ENCODE data around the gene CASP12. TPM values are rescaled to one million over a fixed set of nuclear protein-coding genes. Genes with fewer than 3 reads are reported as not detected.

The CASP12 gene
- total and polyA plus RNA-seq, 9 of the 15 experiments (the other 6 are each of a cell fraction or from before 2014, with no cell fraction given), result not detected

DNA sequence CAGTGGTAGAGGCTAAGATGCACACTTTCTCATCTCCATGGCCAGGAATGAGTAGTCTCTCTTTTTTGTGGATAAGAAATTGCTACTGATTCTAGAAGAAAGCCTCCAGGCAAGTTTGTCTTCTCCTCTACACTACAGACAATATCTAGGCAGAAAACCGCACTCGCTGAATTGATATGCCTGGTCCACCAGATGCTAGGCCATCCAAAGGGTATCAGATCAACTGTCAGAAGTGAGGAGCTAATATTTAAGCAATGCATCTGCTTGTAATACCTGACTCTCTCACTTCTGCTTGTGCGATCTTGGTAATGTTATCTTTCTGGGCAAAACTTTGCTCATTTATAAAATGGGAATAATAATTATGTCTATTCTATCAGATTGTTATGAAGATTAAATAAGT, 45.0 kb downstream of the CASP12 start:
- H4K20me1 ChIP-seq (replicated peaks; ENCODE audit: control insufficient read depth, insufficient read depth, low read length), result no peaks in the 10 kb centered on the region
- no peaks in the 10 kb centered on the region for H3K9me3 ChIP-seq (replicated peaks; ENCODE audit: control insufficient read depth, insufficient read depth, low read depth, low read length)
- H3K9ac ChIP-seq (ENCODE audit: insufficient read depth in 1 of 2, low read depth in 2 of 2, low read length in 2 of 2), result no peak overlapping the region
- no peaks in the 10 kb centered on the region for H3K27me3 ChIP-seq (ENCODE audit: control insufficient read depth in 2 of 2, insufficient read depth in 2 of 2, low read length in 2 of 2)
- no peaks in the 10 kb centered on the region for H3K36me3 ChIP-seq (ENCODE audit: control insufficient read depth, insufficient read depth, low read length)
- 4% methylated on average over 3 of the region's 3 CpGs for WGBS (ENCODE audit: insufficient coverage, low coverage, missing lambda C conversion rate)
- H3K4me2 ChIP-seq (ENCODE audit: insufficient read depth, low read length), result no peak overlapping the region
- in situ Hi-C loops (cut with MboI) (no loop called here), intact Hi-C loops (cut with micrococcal nuclease) (no loop called here)
- H3K4me1 ChIP-seq (replicated peaks in 1 of 2; ENCODE audit: control insufficient read depth in 2 of 2, insufficient read depth in 2 of 2, low read length in 2 of 2), result no peaks in the 10 kb centered on the region
- DNase-seq (ENCODE audit: extremely low read depth in 1 of 4, low spot score in 3 of 4) (no peak), ATAC-seq (no peak), FAIRE-seq (no peak)
- H3K27ac ChIP-seq (ENCODE audit: extremely low read depth, low read depth, low read length), result no peak overlapping the region
- H3K79me2 ChIP-seq (ENCODE audit: control insufficient read depth, insufficient read depth, low read length), result no peaks in the 10 kb centered on the region
- no peak overlapping the region for H2AFZ ChIP-seq (ENCODE audit: low read depth, low read length)
- no peaks in the 10 kb centered on the region for H3K9me1 ChIP-seq (ENCODE audit: control insufficient read depth, insufficient read depth, low read length)
- ChIA-PET CTCF (ENCODE audit: low intra/inter-chr PET ratio) (no interaction called here), POLR2A (no interaction called here)
- BruUV-seq (replicated peaks), result no TSS peak
- H3K4me3 ChIP-seq, result no peak overlapping the region
- TF ChIP-seq SIRT6 (IDR thresholded peaks at IDR 0.05; ENCODE audit: low read depth, low read length), result no peak
- TF ChIP-seq, protein P1, sequence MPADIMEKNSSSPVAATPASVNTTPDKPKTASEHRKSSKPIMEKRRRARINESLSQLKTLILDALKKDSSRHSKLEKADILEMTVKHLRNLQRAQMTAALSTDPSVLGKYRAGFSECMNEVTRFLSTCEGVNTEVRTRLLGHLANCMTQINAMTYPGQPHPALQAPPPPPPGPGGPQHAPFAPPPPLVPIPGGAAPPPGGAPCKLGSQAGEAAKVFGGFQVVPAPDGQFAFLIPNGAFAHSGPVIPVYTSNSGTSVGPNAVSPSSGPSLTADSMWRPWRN (IDR thresholded peaks at IDR 0.05; ENCODE audit: low read depth), result no peak
- TF ChIP-seq, protein P2, sequence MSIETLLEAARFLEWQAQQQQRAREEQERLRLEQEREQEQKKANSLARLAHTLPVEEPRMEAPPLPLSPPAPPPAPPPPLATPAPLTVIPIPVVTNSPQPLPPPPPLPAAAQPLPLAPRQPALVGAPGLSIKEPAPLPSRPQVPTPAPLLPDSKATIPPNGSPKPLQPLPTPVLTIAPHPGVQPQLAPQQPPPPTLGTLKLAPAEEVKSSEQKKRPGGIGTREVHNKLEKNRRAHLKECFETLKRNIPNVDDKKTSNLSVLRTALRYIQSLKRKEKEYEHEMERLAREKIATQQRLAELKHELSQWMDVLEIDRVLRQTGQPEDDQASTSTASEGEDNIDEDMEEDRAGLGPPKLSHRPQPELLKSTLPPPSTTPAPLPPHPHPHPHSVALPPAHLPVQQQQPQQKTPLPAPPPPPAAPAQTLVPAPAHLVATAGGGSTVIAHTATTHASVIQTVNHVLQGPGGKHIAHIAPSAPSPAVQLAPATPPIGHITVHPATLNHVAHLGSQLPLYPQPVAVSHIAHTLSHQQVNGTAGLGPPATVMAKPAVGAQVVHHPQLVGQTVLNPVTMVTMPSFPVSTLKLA (conservative IDR thresholded peaks at IDR 0.05), result no peak
- TF ChIP-seq, protein P3, sequence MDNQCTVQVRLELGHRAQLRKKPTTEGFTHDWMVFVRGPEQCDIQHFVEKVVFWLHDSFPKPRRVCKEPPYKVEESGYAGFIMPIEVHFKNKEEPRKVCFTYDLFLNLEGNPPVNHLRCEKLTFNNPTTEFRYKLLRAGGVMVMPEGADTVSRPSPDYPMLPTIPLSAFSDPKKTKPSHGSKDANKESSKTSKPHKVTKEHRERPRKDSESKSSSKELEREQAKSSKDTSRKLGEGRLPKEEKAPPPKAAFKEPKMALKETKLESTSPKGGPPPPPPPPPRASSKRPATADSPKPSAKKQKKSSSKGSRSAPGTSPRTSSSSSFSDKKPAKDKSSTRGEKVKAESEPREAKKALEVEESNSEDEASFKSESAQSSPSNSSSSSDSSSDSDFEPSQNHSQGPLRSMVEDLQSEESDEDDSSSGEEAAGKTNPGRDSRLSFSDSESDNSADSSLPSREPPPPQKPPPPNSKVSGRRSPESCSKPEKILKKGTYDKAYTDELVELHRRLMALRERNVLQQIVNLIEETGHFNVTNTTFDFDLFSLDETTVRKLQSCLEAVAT (IDR thresholded peaks at IDR 0.05), result no peak
- no peak for TF ChIP-seq HNRNPLL (IDR thresholded peaks at IDR 0.05; ENCODE audit: low read depth, low read length, poor library complexity, severe bottlenecking)
- TF ChIP-seq ZNF175 (CRISPR knock-in tag; IDR thresholded peaks at IDR 0.05; ENCODE audit: low read depth), result no peak
- TF ChIP-seq ADNP (tag; IDR thresholded peaks at IDR 0.05), result no peak
- no peak for TF ChIP-seq TARDBP (IDR thresholded peaks at IDR 0.05)
- TF ChIP-seq, protein P4, sequence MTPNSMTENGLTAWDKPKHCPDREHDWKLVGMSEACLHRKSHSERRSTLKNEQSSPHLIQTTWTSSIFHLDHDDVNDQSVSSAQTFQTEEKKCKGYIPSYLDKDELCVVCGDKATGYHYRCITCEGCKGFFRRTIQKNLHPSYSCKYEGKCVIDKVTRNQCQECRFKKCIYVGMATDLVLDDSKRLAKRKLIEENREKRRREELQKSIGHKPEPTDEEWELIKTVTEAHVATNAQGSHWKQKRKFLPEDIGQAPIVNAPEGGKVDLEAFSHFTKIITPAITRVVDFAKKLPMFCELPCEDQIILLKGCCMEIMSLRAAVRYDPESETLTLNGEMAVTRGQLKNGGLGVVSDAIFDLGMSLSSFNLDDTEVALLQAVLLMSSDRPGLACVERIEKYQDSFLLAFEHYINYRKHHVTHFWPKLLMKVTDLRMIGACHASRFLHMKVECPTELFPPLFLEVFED (CRISPR knock-in tag; conservative IDR thresholded peaks at IDR 0.05), result no peak
- no peak for TF ChIP-seq HMGN3 (IDR thresholded peaks at IDR 0.05; ENCODE audit: borderline replicate concordance, extremely low read depth, insufficient read length, low read depth, low read length)
- TF ChIP-seq, protein P5, sequence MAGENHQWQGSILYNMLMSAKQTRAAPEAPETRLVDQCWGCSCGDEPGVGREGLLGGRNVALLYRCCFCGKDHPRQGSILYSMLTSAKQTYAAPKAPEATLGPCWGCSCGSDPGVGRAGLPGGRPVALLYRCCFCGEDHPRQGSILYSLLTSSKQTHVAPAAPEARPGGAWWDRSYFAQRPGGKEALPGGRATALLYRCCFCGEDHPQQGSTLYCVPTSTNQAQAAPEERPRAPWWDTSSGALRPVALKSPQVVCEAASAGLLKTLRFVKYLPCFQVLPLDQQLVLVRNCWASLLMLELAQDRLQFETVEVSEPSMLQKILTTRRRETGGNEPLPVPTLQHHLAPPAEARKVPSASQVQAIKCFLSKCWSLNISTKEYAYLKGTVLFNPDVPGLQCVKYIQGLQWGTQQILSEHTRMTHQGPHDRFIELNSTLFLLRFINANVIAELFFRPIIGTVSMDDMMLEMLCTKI (IDR thresholded peaks at IDR 0.05; ENCODE audit: partially characterized antibody), result no peak
- TF ChIP-seq ZNF408 (CRISPR knock-in tag; IDR thresholded peaks at IDR 0.05; ENCODE audit: low read depth), result no peak
- no peak for TF ChIP-seq HLTF (IDR thresholded peaks at IDR 0.05)
- no peak for TF ChIP-seq ZNF707 (CRISPR knock-in tag; conservative IDR thresholded peaks at IDR 0.05)
